ENCODE results near the gene HYAL1.

HYAL1 gene

DNA sequence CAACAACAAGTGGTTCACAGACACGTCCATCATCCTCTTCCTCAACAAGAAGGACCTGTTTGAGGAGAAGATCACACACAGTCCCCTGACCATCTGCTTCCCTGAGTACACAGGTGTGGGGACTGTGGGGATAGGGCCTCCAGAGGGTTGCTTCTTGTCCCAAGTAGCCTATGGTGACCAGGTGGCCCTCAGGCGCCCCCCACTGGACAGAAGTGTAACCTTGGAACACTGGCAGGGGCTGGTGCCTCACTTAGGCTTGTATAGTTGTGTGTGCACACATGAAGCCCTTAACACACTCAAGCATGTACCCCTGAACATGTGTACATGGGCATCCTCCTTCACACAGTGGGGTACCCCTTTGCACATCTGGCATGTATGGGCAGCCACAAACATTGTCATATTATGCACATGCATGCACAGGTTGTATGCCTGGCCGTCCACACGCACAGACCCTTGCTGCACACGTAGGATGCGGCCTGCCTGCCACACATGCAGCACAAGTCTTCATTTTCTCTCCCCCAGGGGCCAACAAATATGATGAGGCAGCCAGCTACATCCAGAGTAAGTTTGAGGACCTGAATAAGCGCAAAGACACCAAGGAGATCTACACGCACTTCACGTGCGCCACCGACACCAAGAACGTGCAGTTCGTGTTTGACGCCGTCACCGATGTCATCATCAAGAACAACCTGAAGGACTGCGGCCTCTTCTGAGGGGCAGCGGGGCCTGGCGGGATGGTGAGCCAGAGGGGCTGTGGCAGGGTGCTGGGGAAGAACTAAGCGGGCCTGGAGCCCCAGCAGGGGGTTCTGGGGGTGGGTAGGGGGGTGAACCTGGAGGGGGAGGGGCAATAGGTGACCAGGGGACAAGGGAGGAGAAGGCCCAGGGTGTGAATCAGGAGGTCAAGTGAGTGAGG, 46.1 kb downstream of the HYAL1 start:
- DNase-seq, result peak; percentile 43 to 47

- no peak for DNase-seq
Observed at GRCh38 chr3:50255251-50255615, 48.1 kb downstream of the HYAL1 start.

DNA sequence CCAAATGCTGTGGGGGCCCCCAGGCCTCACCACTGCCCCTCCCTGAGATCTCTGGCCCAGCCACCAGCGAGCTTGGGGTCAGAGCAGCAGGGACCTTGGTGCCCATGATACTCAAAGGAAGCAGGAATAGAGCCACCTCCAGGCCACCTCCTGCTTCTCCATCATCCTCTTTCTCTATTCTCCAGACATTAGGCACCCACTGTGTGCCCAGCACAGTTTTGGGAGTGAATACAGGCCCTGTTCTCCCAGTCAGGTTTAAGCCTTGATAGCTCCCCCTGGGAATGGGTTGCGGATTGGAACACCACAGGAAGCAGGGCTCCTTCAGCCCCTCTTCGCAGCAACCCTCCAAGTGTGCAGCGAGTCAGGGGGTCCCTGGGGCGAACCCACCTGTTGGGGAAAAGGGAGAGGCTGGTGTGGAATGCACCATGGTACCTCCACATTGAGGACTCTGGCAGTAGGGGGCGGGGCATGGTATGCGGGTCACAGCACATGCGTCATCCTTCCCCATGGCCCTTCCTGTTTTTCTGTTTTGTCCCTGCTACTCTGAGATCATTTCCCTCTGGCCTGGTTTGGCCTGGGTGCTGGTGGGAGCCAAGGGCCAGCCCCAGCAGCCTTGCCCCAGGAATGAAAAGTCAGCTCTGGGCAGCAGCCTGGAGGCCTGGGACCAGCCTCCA, 48.7 kb downstream of the HYAL1 start:
- peak in 1 of 2 donors; percentile 70 for DNase-seq

DNA sequence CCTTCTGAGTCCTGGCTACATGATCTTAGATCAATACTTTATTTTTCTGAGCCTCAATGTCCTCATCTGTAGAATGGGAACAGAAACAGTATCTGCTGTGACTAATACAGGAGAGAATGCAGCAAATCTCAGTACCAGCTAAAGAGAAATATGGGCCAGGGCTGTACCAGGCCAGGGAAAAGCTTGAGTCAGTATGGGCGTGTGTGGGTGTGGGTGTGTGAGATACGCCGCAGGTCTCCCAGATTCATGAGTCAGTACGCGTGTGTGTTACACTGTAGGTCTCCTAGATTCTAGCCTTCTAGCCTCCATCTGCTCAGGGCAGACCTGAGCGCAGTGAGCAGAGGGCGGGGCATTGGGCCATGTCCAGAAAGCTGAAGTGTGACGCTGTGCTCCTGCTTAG, 52.2 kb downstream of the HYAL1 start:
- no peak for DNase-seq

GRCh38 chr3:50250514-50250913, 52.9 kb downstream of the HYAL1 start:
- DNase-seq, result no peak

All from CD4-positive, alpha-beta T cell treated with Interleukin-4 for 1 hour (primary cell).